ENCODE results near the gene RSBN1L. TPM values are rescaled to one million over a fixed set of nuclear protein-coding genes. Genes with fewer than 3 reads are reported as not detected.
A peak's percentile ranks its signal among the peaks of the same experiment; 100 is the strongest.
"Not testable (repeated sequence)": the region's sequence is repeated elsewhere in the genome, so short reads cannot be mapped to it uniquely, and the experiment has no call there.

The RSBN1L gene
- 15.6 and 21.4 TPM in 2 replicates for total RNA-seq

- Histone ChIP-seq H2AFZ (ENCODE audit: low read length) (peak within 1 kb of the TSS; percentile 97), H3K27ac (ENCODE audit: low read depth, low read length) (peak within 1 kb of the TSS; percentile 88), H3K4me1 (ENCODE audit: insufficient read depth, low read length) (peaks cover 19% of the 10 kb centered on the region), H3K79me2 (ENCODE audit: insufficient read depth, low read length) (peaks cover 86% of the 10 kb centered on the region), H3K4me2 (ENCODE audit: insufficient read depth, low read length) (peak within 1 kb of the TSS; percentile 91), H3K4me3 (ENCODE audit: insufficient read depth, low read length) (peak within 1 kb of the TSS; percentile 91), H3K36me3 (ENCODE audit: insufficient read depth, low read length) (no peaks in the 10 kb centered on the region), H3K9me3 (ENCODE audit: low read depth, low read length) (no peaks in the 10 kb centered on the region), H4K20me1 (ENCODE audit: insufficient read depth, low read length) (peaks cover 12% of the 10 kb centered on the region), H3K27me3 (ENCODE audit: insufficient read depth, low read length) (no peaks in the 10 kb centered on the region)
- peak; percentile 98 for DNase-seq (ENCODE audit: insufficient read length, low spot score, missing footprints)
- peak; percentile 30 for TF ChIP-seq CTCF (IDR thresholded peaks at IDR 0.05; ENCODE audit: extremely low read depth, low read depth, low read length)
These were observed at the start of gene RSBN1L for GRCh38 chr7:77696057-77696642. Gene RSBN1L, plus strand, starts transcription at chr7:77696459. Its CDS starts 11 bp downstream, at chr7:77696470.

- Histone ChIP-seq H3K4me2 (ENCODE audit: insufficient read depth, low read length) (no peak overlapping the region), H3K4me3 (ENCODE audit: insufficient read depth, low read length) (no peak overlapping the region), H3K79me2 (ENCODE audit: insufficient read depth, low read length) (no peaks in the 10 kb centered on the region), H2AFZ (ENCODE audit: low read length) (no peak overlapping the region), H3K4me1 (ENCODE audit: insufficient read depth, low read length) (peaks cover 13% of the 10 kb centered on the region), H3K36me3 (ENCODE audit: insufficient read depth, low read length) (peaks cover 33% of the 10 kb centered on the region), H3K9me3 (ENCODE audit: low read depth, low read length) (no peaks in the 10 kb centered on the region), H4K20me1 (ENCODE audit: insufficient read depth, low read length) (no peaks in the 10 kb centered on the region), H3K27ac (ENCODE audit: low read depth, low read length) (no peak overlapping the region), H3K27me3 (ENCODE audit: insufficient read depth, low read length) (no peaks in the 10 kb centered on the region)
- TF ChIP-seq CTCF (IDR thresholded peaks at IDR 0.05; ENCODE audit: extremely low read depth, low read depth, low read length): no peak
- no peak for DNase-seq (ENCODE audit: insufficient read length, low spot score, missing footprints)
These were observed 47.4 kb upstream of the RSBN1L start for GRCh38 chr7:77648742-77649338.

- no peak for TF ChIP-seq CTCF (IDR thresholded peaks at IDR 0.05; ENCODE audit: extremely low read depth, low read depth, low read length)
- H3K27ac ChIP-seq (ENCODE audit: low read depth, low read length): peak overlapping the region; percentile 42
- no peaks in the 10 kb centered on the region for H3K27me3 ChIP-seq (ENCODE audit: insufficient read depth, low read length)
- no peak overlapping the region for H3K4me3 ChIP-seq (ENCODE audit: insufficient read depth, low read length)
- H3K4me2 ChIP-seq (ENCODE audit: insufficient read depth, low read length): peak overlapping the region; percentile 70
- no peak overlapping the region for H2AFZ ChIP-seq (ENCODE audit: low read length)
- peaks cover 23% of the 10 kb centered on the region for H3K36me3 ChIP-seq (ENCODE audit: insufficient read depth, low read length)
- no peaks in the 10 kb centered on the region for H4K20me1 ChIP-seq (ENCODE audit: insufficient read depth, low read length)
- DNase-seq (ENCODE audit: insufficient read length, low spot score, missing footprints): peak; percentile 80
- peaks cover 13% of the 10 kb centered on the region for H3K4me1 ChIP-seq (ENCODE audit: insufficient read depth, low read length)
- no peaks in the 10 kb centered on the region for H3K79me2 ChIP-seq (ENCODE audit: insufficient read depth, low read length)
- H3K9me3 ChIP-seq (ENCODE audit: low read depth, low read length): no peaks in the 10 kb centered on the region
These were observed 46.4 kb upstream of the RSBN1L start for GRCh38 chr7:77649716-77650349.

- no peak for DNase-seq (ENCODE audit: insufficient read length, low spot score, missing footprints)
These were observed 44.6 kb upstream of the RSBN1L start for GRCh38 chr7:77651575-77652162.

GRCh38 chr7:77652826-77653225 lies 43.4 kb upstream of the RSBN1L start:
- not testable (repeated sequence) for H3K4me2 ChIP-seq (ENCODE audit: insufficient read depth, low read length); H2AFZ ChIP-seq (ENCODE audit: low read length); H4K20me1 ChIP-seq (ENCODE audit: insufficient read depth, low read length); H3K27me3 ChIP-seq (ENCODE audit: insufficient read depth, low read length); H3K27ac ChIP-seq (ENCODE audit: low read depth, low read length); H3K4me3 ChIP-seq (ENCODE audit: insufficient read depth, low read length); DNase-seq (ENCODE audit: insufficient read length, low spot score, missing footprints); H3K79me2 ChIP-seq (ENCODE audit: insufficient read depth, low read length); H3K9me3 ChIP-seq (ENCODE audit: low read depth, low read length)
- peaks cover 29% of the 10 kb centered on the region for H3K36me3 ChIP-seq (ENCODE audit: insufficient read depth, low read length)
- H3K4me1 ChIP-seq (ENCODE audit: insufficient read depth, low read length): peaks cover 13% of the 10 kb centered on the region

More at GRCh38 chr7:77651575-77652162, 44.6 kb upstream of the RSBN1L start:
- Histone ChIP-seq H3K27me3 (ENCODE audit: insufficient read depth, low read length) (no peaks in the 10 kb centered on the region), H3K4me1 (ENCODE audit: insufficient read depth, low read length) (peaks cover 13% of the 10 kb centered on the region), H3K9me3 (ENCODE audit: low read depth, low read length) (no peaks in the 10 kb centered on the region), H3K4me2 (ENCODE audit: insufficient read depth, low read length) (no peak overlapping the region), H2AFZ (ENCODE audit: low read length) (no peak overlapping the region), H3K36me3 (ENCODE audit: insufficient read depth, low read length) (peaks cover 26% of the 10 kb centered on the region), H3K4me3 (ENCODE audit: insufficient read depth, low read length) (no peak overlapping the region), H3K27ac (ENCODE audit: low read depth, low read length) (no peak overlapping the region), H3K79me2 (ENCODE audit: insufficient read depth, low read length) (no peaks in the 10 kb centered on the region), H4K20me1 (ENCODE audit: insufficient read depth, low read length) (peaks cover 3% of the 10 kb centered on the region)
- TF ChIP-seq CTCF (IDR thresholded peaks at IDR 0.05; ENCODE audit: extremely low read depth, low read depth, low read length): peak; percentile 75
